ENCODE measurements around the gene ADGRA1. TPM values are rescaled to one million over a fixed set of nuclear protein-coding genes. Genes with fewer than 3 reads are reported as not detected.

Gene ADGRA1
- total and polyA plus RNA-seq, 10 of the 15 experiments (the other 5 are each of a cell fraction or from before 2014, with no cell fraction given) = not detected

DNA sequence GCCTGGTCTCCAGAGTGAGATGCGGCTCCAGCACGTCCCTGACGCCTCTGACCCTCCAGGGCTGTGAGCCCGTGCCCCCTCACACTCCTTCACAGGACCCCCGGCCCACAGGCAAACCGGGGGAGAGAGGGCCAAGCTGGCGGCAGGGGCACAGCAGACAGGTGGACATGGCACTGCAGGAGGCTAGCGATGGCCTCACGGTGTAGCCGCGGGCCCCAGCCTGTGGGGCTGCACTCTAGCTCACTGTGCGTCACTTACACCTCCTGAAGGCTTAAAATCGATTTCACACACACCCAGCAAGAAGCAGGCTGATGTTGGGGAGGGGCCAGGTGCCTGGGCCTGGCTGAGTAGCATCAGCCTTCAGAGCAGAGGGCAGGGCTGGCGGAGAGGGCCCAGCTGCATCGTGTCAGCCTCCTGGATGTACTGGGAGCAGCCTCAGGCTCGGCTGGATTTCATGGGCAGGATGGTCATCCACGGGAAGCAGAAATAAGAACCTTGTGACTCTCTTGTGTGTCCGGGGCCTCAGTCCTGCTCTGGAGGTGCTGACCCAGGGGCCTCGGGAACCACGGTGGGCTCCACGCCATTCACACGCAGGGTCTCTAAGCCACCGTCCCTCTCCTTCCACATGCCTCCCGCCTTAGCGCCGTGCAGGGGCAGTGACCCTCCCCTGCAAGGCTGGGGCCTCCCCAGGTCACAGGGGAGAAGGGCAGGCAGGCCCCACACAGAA lies 52.9 kb downstream of the ADGRA1 start:
- no TSS peak for BruUV-seq (replicated peaks)
- FAIRE-seq (no peak), DNase-seq (ENCODE audit: low read depth, low spot score) (no peak), ATAC-seq (no peak)
- ChIA-PET SMC1A (ENCODE audit: uncharacterized antibody, unreplicated experiment) (no interaction called here), RAD21 (ENCODE audit: unreplicated experiment) (no interaction called here), POLR2A (no interaction called here), CTCF (no interaction called here)
- Histone ChIP-seq H3K27me3 (replicated peaks in 1 of 2; ENCODE audit: control insufficient read depth in 2 of 2, insufficient read depth in 2 of 2, low read length in 1 of 2) (no peaks in the 10 kb centered on the region), H3K27ac (ENCODE audit: control insufficient read depth, insufficient read depth) (no peak overlapping the region), H3K36me3 (ENCODE audit: control insufficient read depth in 2 of 2, insufficient read depth in 2 of 2, low read length in 1 of 2) (no peaks in the 10 kb centered on the region), H3K9ac (ENCODE audit: control insufficient read depth, insufficient read depth, low read length) (no peak overlapping the region), H3K4me1 (ENCODE audit: control insufficient read depth, insufficient read depth, low read length) (no peaks in the 10 kb centered on the region), H4K20me1 (ENCODE audit: control insufficient read depth, insufficient read depth) (no peaks in the 10 kb centered on the region), H3K79me2 (ENCODE audit: control insufficient read depth, insufficient read depth, low read length) (no peaks in the 10 kb centered on the region), H3K9me3 (replicated peaks; ENCODE audit: control insufficient read depth, insufficient read depth, low read length) (no peaks in the 10 kb centered on the region), H2AFZ (ENCODE audit: control insufficient read depth, low read depth, low read length) (no peak overlapping the region), H3K4me2 (ENCODE audit: control insufficient read depth, insufficient read depth) (no peak overlapping the region), H3K4me3 (no peak overlapping the region)
- TF ChIP-seq, protein P1, sequence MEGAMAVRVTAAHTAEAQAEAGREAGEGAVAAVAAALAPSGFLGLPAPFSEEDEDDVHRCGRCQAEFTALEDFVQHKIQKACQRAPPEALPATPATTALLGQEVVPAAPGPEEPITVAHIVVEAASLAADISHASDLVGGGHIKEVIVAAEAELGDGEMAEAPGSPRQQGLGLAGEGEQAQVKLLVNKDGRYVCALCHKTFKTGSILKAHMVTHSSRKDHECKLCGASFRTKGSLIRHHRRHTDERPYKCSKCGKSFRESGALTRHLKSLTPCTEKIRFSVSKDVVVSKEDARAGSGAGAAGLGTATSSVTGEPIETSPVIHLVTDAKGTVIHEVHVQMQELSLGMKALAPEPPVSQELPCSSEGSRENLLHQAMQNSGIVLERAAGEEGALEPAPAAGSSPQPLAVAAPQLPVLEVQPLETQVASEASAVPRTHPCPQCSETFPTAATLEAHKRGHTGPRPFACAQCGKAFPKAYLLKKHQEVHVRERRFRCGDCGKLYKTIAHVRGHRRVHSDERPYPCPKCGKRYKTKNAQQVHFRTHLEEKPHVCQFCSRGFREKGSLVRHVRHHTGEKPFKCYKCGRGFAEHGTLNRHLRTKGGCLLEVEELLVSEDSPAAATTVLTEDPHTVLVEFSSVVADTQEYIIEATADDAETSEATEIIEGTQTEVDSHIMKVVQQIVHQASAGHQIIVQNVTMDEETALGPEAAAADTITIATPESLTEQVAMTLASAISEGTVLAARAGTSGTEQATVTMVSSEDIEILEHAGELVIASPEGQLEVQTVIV (IDR thresholded peaks at IDR 0.05; ENCODE audit: borderline replicate concordance, partially characterized antibody) = no peak
- no peak for TF ChIP-seq SMAD5 (IDR thresholded peaks at IDR 0.05; ENCODE audit: low read depth)
- TF ChIP-seq, protein P2, sequence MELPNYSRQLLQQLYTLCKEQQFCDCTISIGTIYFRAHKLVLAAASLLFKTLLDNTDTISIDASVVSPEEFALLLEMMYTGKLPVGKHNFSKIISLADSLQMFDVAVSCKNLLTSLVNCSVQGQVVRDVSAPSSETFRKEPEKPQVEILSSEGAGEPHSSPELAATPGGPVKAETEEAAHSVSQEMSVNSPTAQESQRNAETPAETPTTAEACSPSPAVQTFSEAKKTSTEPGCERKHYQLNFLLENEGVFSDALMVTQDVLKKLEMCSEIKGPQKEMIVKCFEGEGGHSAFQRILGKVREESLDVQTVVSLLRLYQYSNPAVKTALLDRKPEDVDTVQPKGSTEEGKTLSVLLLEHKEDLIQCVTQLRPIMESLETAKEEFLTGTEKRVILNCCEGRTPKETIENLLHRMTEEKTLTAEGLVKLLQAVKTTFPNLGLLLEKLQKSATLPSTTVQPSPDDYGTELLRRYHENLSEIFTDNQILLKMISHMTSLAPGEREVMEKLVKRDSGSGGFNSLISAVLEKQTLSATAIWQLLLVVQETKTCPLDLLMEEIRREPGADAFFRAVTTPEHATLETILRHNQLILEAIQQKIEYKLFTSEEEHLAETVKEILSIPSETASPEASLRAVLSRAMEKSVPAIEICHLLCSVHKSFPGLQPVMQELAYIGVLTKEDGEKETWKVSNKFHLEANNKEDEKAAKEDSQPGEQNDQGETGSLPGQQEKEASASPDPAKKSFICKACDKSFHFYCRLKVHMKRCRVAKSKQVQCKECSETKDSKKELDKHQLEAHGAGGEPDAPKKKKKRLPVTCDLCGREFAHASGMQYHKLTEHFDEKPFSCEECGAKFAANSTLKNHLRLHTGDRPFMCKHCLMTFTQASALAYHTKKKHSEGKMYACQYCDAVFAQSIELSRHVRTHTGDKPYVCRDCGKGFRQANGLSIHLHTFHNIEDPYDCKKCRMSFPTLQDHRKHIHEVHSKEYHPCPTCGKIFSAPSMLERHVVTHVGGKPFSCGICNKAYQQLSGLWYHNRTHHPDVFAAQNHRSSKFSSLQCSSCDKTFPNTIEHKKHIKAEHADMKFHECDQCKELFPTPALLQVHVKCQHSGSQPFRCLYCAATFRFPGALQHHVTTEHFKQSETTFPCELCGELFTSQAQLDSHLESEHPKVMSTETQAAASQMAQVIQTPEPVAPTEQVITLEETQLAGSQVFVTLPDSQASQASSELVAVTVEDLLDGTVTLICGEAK (IDR thresholded peaks at IDR 0.05; ENCODE audit: borderline replicate concordance) = no peak
- TF ChIP-seq, protein P3, sequence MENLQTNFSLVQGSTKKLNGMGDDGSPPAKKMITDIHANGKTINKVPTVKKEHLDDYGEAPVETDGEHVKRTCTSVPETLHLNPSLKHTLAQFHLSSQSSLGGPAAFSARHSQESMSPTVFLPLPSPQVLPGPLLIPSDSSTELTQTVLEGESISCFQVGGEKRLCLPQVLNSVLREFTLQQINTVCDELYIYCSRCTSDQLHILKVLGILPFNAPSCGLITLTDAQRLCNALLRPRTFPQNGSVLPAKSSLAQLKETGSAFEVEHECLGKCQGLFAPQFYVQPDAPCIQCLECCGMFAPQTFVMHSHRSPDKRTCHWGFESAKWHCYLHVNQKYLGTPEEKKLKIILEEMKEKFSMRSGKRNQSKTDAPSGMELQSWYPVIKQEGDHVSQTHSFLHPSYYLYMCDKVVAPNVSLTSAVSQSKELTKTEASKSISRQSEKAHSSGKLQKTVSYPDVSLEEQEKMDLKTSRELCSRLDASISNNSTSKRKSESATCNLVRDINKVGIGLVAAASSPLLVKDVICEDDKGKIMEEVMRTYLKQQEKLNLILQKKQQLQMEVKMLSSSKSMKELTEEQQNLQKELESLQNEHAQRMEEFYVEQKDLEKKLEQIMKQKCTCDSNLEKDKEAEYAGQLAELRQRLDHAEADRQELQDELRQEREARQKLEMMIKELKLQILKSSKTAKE (IDR thresholded peaks at IDR 0.05; ENCODE audit: low read depth, poor library complexity, severe bottlenecking) = no peak
- 44% methylated on average over 26 of the region's 26 CpGs for WGBS (ENCODE audit: insufficient coverage, insufficient replicate concordance, low lambda C conversion rate, missing lambda C conversion rate)
- in situ Hi-C loops (cut with MboI) (loop anchor here (5.0 kb wide), 1 partner anchor 167 kb away; the partner anchor contains the start of genes TUBGCP2 and ZNF511), intact Hi-C loops (cut with micrococcal nuclease; ENCODE audit: unreplicated experiment) (no loop called here)
